ENCODE results near the gene CRHR2.

DNA sequence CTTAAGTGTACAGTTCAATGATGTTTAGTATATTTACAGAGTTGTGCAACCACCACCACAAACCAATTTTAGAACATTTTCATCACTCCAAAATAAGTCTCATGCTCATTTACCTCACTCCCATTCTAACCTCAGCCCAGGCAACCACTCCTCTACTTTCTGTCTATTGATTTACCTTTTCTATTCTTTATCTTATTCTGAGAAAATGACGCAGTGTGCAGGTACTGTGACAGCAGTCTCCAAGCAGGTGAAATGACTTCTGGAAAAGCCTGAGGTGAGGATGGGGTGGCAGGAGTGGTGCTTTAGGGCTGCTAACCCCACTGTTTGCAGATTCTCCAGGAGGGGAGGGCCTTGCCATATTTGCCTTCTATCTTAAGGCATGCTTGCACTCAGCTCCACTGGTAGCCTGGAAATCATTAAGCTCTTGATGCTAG, 48.0 kb downstream of the CRHR2 start:
- TF ChIP-seq, protein P1, sequence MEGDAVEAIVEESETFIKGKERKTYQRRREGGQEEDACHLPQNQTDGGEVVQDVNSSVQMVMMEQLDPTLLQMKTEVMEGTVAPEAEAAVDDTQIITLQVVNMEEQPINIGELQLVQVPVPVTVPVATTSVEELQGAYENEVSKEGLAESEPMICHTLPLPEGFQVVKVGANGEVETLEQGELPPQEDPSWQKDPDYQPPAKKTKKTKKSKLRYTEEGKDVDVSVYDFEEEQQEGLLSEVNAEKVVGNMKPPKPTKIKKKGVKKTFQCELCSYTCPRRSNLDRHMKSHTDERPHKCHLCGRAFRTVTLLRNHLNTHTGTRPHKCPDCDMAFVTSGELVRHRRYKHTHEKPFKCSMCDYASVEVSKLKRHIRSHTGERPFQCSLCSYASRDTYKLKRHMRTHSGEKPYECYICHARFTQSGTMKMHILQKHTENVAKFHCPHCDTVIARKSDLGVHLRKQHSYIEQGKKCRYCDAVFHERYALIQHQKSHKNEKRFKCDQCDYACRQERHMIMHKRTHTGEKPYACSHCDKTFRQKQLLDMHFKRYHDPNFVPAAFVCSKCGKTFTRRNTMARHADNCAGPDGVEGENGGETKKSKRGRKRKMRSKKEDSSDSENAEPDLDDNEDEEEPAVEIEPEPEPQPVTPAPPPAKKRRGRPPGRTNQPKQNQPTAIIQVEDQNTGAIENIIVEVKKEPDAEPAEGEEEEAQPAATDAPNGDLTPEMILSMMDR (conservative IDR thresholded peaks at IDR 0.05; ENCODE audit: low read depth in 2 of 2): no peak
- TF ChIP-seq JUNB (IDR thresholded peaks at IDR 0.05; ENCODE audit: unreplicated experiment): no peak
- TF ChIP-seq POLR2AphosphoS5 (IDR thresholded peaks at IDR 0.05; ENCODE audit: low read depth): peak; percentile 35; the same call in 1 of the 2 replicates
- TF ChIP-seq, protein P2, sequence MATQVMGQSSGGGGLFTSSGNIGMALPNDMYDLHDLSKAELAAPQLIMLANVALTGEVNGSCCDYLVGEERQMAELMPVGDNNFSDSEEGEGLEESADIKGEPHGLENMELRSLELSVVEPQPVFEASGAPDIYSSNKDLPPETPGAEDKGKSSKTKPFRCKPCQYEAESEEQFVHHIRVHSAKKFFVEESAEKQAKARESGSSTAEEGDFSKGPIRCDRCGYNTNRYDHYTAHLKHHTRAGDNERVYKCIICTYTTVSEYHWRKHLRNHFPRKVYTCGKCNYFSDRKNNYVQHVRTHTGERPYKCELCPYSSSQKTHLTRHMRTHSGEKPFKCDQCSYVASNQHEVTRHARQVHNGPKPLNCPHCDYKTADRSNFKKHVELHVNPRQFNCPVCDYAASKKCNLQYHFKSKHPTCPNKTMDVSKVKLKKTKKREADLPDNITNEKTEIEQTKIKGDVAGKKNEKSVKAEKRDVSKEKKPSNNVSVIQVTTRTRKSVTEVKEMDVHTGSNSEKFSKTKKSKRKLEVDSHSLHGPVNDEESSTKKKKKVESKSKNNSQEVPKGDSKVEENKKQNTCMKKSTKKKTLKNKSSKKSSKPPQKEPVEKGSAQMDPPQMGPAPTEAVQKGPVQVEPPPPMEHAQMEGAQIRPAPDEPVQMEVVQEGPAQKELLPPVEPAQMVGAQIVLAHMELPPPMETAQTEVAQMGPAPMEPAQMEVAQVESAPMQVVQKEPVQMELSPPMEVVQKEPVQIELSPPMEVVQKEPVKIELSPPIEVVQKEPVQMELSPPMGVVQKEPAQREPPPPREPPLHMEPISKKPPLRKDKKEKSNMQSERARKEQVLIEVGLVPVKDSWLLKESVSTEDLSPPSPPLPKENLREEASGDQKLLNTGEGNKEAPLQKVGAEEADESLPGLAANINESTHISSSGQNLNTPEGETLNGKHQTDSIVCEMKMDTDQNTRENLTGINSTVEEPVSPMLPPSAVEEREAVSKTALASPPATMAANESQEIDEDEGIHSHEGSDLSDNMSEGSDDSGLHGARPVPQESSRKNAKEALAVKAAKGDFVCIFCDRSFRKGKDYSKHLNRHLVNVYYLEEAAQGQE (IDR thresholded peaks at IDR 0.05; ENCODE audit: unreplicated experiment): no peak
- TF ChIP-seq EZH2 (IDR thresholded peaks at IDR 0.05; ENCODE audit: low read depth, unreplicated experiment): no peak
- TF ChIP-seq EZH2phosphoT487 (IDR thresholded peaks at IDR 0.05; ENCODE audit: unreplicated experiment): no peak
- TF ChIP-seq, protein P3, sequence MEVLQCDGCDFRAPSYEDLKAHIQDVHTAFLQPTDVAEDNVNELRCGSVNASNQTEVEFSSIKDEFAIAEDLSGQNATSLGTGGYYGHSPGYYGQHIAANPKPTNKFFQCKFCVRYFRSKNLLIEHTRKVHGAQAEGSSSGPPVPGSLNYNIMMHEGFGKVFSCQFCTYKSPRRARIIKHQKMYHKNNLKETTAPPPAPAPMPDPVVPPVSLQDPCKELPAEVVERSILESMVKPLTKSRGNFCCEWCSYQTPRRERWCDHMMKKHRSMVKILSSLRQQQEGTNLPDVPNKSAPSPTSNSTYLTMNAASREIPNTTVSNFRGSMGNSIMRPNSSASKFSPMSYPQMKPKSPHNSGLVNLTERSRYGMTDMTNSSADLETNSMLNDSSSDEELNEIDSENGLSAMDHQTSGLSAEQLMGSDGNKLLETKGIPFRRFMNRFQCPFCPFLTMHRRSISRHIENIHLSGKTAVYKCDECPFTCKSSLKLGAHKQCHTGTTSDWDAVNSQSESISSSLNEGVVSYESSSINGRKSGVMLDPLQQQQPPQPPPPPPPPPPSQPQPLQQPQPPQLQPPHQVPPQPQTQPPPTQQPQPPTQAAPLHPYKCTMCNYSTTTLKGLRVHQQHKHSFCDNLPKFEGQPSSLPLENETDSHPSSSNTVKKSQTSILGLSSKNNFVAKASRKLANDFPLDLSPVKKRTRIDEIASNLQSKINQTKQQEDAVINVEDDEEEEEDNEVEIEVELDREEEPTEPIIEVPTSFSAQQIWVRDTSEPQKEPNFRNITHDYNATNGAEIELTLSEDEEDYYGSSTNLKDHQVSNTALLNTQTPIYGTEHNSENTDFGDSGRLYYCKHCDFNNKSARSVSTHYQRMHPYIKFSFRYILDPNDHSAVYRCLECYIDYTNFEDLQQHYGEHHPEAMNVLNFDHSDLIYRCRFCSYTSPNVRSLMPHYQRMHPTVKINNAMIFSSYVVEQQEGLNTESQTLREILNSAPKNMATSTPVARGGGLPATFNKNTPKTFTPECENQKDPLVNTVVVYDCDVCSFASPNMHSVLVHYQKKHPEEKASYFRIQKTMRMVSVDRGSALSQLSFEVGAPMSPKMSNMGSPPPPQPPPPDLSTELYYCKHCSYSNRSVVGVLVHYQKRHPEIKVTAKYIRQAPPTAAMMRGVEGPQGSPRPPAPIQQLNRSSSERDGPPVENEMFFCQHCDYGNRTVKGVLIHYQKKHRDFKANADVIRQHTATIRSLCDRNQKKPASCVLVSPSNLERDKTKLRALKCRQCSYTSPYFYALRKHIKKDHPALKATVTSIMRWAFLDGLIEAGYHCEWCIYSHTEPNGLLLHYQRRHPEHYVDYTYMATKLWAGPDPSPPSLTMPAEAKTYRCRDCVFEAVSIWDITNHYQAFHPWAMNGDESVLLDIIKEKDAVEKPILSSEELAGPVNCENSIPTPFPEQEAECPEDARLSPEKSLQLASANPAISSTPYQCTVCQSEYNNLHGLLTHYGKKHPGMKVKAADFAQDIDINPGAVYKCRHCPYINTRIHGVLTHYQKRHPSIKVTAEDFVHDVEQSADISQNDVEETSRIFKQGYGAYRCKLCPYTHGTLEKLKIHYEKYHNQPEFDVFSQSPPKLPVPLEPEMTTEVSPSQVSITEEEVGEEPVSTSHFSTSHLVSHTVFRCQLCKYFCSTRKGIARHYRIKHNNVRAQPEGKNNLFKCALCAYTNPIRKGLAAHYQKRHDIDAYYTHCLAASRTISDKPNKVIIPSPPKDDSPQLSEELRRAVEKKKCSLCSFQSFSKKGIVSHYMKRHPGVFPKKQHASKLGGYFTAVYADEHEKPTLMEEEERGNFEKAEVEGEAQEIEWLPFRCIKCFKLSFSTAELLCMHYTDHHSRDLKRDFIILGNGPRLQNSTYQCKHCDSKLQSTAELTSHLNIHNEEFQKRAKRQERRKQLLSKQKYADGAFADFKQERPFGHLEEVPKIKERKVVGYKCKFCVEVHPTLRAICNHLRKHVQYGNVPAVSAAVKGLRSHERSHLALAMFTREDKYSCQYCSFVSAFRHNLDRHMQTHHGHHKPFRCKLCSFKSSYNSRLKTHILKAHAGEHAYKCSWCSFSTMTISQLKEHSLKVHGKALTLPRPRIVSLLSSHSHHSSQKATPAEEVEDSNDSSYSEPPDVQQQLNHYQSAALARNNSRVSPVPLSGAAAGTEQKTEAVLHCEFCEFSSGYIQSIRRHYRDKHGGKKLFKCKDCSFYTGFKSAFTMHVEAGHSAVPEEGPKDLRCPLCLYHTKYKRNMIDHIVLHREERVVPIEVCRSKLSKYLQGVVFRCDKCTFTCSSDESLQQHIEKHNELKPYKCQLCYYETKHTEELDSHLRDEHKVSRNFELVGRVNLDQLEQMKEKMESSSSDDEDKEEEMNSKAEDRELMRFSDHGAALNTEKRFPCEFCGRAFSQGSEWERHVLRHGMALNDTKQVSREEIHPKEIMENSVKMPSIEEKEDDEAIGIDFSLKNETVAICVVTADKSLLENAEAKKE (CRISPR knock-in tag; IDR thresholded peaks at IDR 0.05): no peak
- no peak for TF ChIP-seq STAT1 (IDR thresholded peaks at IDR 0.05; ENCODE audit: unreplicated experiment)
- TF ChIP-seq CREB1 (CRISPR knock-in tag; IDR thresholded peaks at IDR 0.05; ENCODE audit: low read depth): no peak

Measured in GM23338 (cell line).